T-helper 1 cell treated with Interleukin-12 subunit alpha and Interleukin-12 subunit beta and Interleukin-4 antibody, amounts not matched to agents 30 μg/mL and 1 μg/mL, for 36 hours (primary cell): ENCODE measurements around the gene SENP5.

ENCODE experiments used
- H3K27ac Mint-ChIP-seq: one replicate; pipeline ENCODE4 v1.8.0; 2021; ENCODE audit warnings: mild to moderate bottlenecking, mixed read lengths
- H3K27me3 Mint-ChIP-seq: one replicate; pipeline ENCODE4 v1.8.0; 2021; ENCODE audit warnings: low read depth, mixed read lengths
- H3K36me3 Mint-ChIP-seq: one replicate; pipeline ENCODE4 v1.8.0; 2021; ENCODE audit warnings: low read depth, mixed read lengths
- H3K4me1 Mint-ChIP-seq: one replicate; pipeline ENCODE4 v1.8.0; 2021; ENCODE audit warnings: low read depth, mixed read lengths
- H3K4me3 Mint-ChIP-seq: one replicate; pipeline ENCODE4 v1.8.0; 2021; ENCODE audit warnings: mild to moderate bottlenecking, moderate library complexity, mixed read lengths
- H3K9me3 Mint-ChIP-seq: one replicate; pipeline ENCODE4 v1.8.0; 2021; ENCODE audit warnings: mixed read lengths

The SENP5 gene

GRCh38 chr3:196965804-196966173, 98.1 kb downstream of the SENP5 start:
- Mint-ChIP-seq H3K27me3 (peaks cover 7% of the 10 kb centered on the region), H3K9me3 (no peaks in the 10 kb centered on the region), H3K36me3 (peaks cover 2% of the 10 kb centered on the region), H3K4me3 (no peak overlapping the region), H3K4me1 (peaks cover 14% of the 10 kb centered on the region), H3K27ac (no peak overlapping the region)

- Mint-ChIP-seq H3K9me3 (no peaks in the 10 kb centered on the region), H3K27me3 (peaks cover 12% of the 10 kb centered on the region), H3K27ac (no peak overlapping the region), H3K4me3 (peak overlapping the region; percentile 66), H3K36me3 (peaks cover 2% of the 10 kb centered on the region), H3K4me1 (peaks cover 14% of the 10 kb centered on the region)
Observed at GRCh38 chr3:196966526-196967401, 99.0 kb downstream of the SENP5 start.

GRCh38 chr3:196967412-196968232, 99.9 kb downstream of the SENP5 start:
- H3K4me1 Mint-ChIP-seq = peaks cover 14% of the 10 kb centered on the region
- peaks cover 2% of the 10 kb centered on the region for H3K36me3 Mint-ChIP-seq
- peak overlapping the region; percentile 76 for H3K4me3 Mint-ChIP-seq
- H3K27ac Mint-ChIP-seq = no peak overlapping the region
- H3K9me3 Mint-ChIP-seq = no peaks in the 10 kb centered on the region
- H3K27me3 Mint-ChIP-seq = peaks cover 12% of the 10 kb centered on the region

GRCh38 chr3:196968233-196969133, 100.8 kb downstream of the SENP5 start, which contains the start of gene PIGZ:
TSS of gene PIGZ (minus strand) at chr3:196968833. CDS start at chr3:196952031, 16,802 bp downstream.
- Mint-ChIP-seq H3K27ac (peak within 1 kb of the TSS; percentile 68), H3K27me3 (peaks cover 12% of the 10 kb centered on the region), H3K4me3 (peak within 1 kb of the TSS; percentile 82), H3K4me1 (peaks cover 14% of the 10 kb centered on the region), H3K9me3 (no peaks in the 10 kb centered on the region), H3K36me3 (peaks cover 2% of the 10 kb centered on the region)

GRCh38 chr3:196969134-196969659, 101.5 kb downstream of the SENP5 start:
- Mint-ChIP-seq H3K27me3 (peaks cover 12% of the 10 kb centered on the region), H3K27ac (peak overlapping the region; percentile 68), H3K4me3 (peak overlapping the region; percentile 82), H3K4me1 (peaks cover 14% of the 10 kb centered on the region), H3K36me3 (peaks cover 2% of the 10 kb centered on the region), H3K9me3 (no peaks in the 10 kb centered on the region)

- peak overlapping the region; percentile 78 for H3K27ac Mint-ChIP-seq
- H3K4me3 Mint-ChIP-seq = peak overlapping the region; percentile 80
- peaks cover 12% of the 10 kb centered on the region for H3K27me3 Mint-ChIP-seq
- peaks cover 14% of the 10 kb centered on the region for H3K4me1 Mint-ChIP-seq
- H3K9me3 Mint-ChIP-seq = no peaks in the 10 kb centered on the region
- peaks cover 2% of the 10 kb centered on the region for H3K36me3 Mint-ChIP-seq
Observed at GRCh38 chr3:196969660-196970546, 102.2 kb downstream of the SENP5 start.

GRCh38 chr3:196970547-196971093, 102.9 kb downstream of the SENP5 start:
- Mint-ChIP-seq H3K27ac (peak overlapping the region; percentile 78), H3K36me3 (peaks cover 2% of the 10 kb centered on the region), H3K9me3 (no peaks in the 10 kb centered on the region), H3K27me3 (peaks cover 12% of the 10 kb centered on the region), H3K4me3 (peak overlapping the region; percentile 80), H3K4me1 (peaks cover 14% of the 10 kb centered on the region)

- H3K4me1 Mint-ChIP-seq = peaks cover 14% of the 10 kb centered on the region
- H3K4me3 Mint-ChIP-seq = no peak overlapping the region
- no peaks in the 10 kb centered on the region for H3K9me3 Mint-ChIP-seq
- peaks cover 2% of the 10 kb centered on the region for H3K36me3 Mint-ChIP-seq
- H3K27me3 Mint-ChIP-seq = peaks cover 12% of the 10 kb centered on the region
- H3K27ac Mint-ChIP-seq = no peak overlapping the region
Observed at GRCh38 chr3:196971094-196971698, 103.5 kb downstream of the SENP5 start.

GRCh38 chr3:196974661-196975060, 106.9 kb downstream of the SENP5 start:
- Mint-ChIP-seq H3K27ac (no peak overlapping the region), H3K4me1 (peaks cover 13% of the 10 kb centered on the region), H3K27me3 (peaks cover 12% of the 10 kb centered on the region), H3K9me3 (no peaks in the 10 kb centered on the region), H3K4me3 (no peak overlapping the region), H3K36me3 (no peaks in the 10 kb centered on the region)

GRCh38 chr3:196975349-196975748, 107.6 kb downstream of the SENP5 start:
- peaks cover 10% of the 10 kb centered on the region for H3K27me3 Mint-ChIP-seq
- H3K36me3 Mint-ChIP-seq = no peaks in the 10 kb centered on the region
- no peak overlapping the region for H3K27ac Mint-ChIP-seq
- no peak overlapping the region for H3K4me3 Mint-ChIP-seq
- no peaks in the 10 kb centered on the region for H3K9me3 Mint-ChIP-seq
- peaks cover 9% of the 10 kb centered on the region for H3K4me1 Mint-ChIP-seq

GRCh38 chr3:196976941-196977340, 109.2 kb downstream of the SENP5 start:
- H3K27me3 Mint-ChIP-seq = peaks cover 4% of the 10 kb centered on the region
- no peak overlapping the region for H3K27ac Mint-ChIP-seq
- no peak overlapping the region for H3K4me3 Mint-ChIP-seq
- peaks cover 7% of the 10 kb centered on the region for H3K4me1 Mint-ChIP-seq
- peaks cover 3% of the 10 kb centered on the region for H3K9me3 Mint-ChIP-seq
- no peaks in the 10 kb centered on the region for H3K36me3 Mint-ChIP-seq

- Mint-ChIP-seq H3K4me3 (no peak overlapping the region), H3K4me1 (peaks cover 7% of the 10 kb centered on the region), H3K27me3 (peaks cover 16% of the 10 kb centered on the region), H3K36me3 (no peaks in the 10 kb centered on the region), H3K9me3 (peaks cover 13% of the 10 kb centered on the region), H3K27ac (no peak overlapping the region)
Observed at GRCh38 chr3:196979545-196979944, 111.8 kb downstream of the SENP5 start.
